ENCODE measurements around the gene SH3BP2. TPM values are rescaled to one million over a fixed set of nuclear protein-coding genes. Genes with fewer than 3 reads are reported as not detected.
A peak's percentile ranks its signal among the peaks of the same experiment; 100 is the strongest.

Gene SH3BP2
- total RNA-seq, 2 donors from 2014 or later: 56.0 to 61.7 TPM

- no peak for ATAC-seq (ENCODE audit: insufficient number of reproducible peaks, low FRiP score, low read depth)
- H3K36me3 ChIP-seq: peaks cover 5% of the 10 kb centered on the region
- no peaks in the 10 kb centered on the region for H3K9me3 ChIP-seq
- TF ChIP-seq CTCF (IDR thresholded peaks at IDR 0.05): no peak
- no peak overlapping the region for H3K27ac ChIP-seq
- H3K4me1 ChIP-seq (ENCODE audit: control insufficient read depth in 1 of 2, low read depth in 2 of 2): peaks cover 51 to 68% of the 10 kb centered on the region in 2 donors
- no peak for DNase-seq (ENCODE audit: low spot score)
- H3K4me3 ChIP-seq: no peak overlapping the region
- H3K27me3 ChIP-seq (replicated peaks; ENCODE audit: insufficient read depth): no peaks in the 10 kb centered on the region
These were observed 64.6 kb downstream of the SH3BP2 start for GRCh38 chr4:2857349-2857927.

GRCh38 chr4:2858451-2859217, 65.7 kb downstream of the SH3BP2 start:
- ATAC-seq (ENCODE audit: insufficient number of reproducible peaks, low FRiP score, low read depth): peak; percentile 31
- Histone ChIP-seq H3K27ac (peak overlapping the region in 1 of 2 donors; percentile 21), H3K4me1 (ENCODE audit: control insufficient read depth in 1 of 2, low read depth in 2 of 2) (peaks cover 48 to 72% of the 10 kb centered on the region in 2 donors), H3K27me3 (replicated peaks; ENCODE audit: insufficient read depth) (no peaks in the 10 kb centered on the region), H3K36me3 (peaks cover 4% of the 10 kb centered on the region), H3K4me3 (no peak overlapping the region), H3K9me3 (no peaks in the 10 kb centered on the region)
- DNase-seq (ENCODE audit: low spot score): no peak
- TF ChIP-seq CTCF (IDR thresholded peaks at IDR 0.05): no peak

- H3K4me3 ChIP-seq: no peak overlapping the region
- no peaks in the 10 kb centered on the region for H3K27me3 ChIP-seq (replicated peaks; ENCODE audit: insufficient read depth)
- ATAC-seq (ENCODE audit: insufficient number of reproducible peaks, low FRiP score, low read depth) (no peak), DNase-seq (ENCODE audit: low spot score) (no peak)
- TF ChIP-seq CTCF (IDR thresholded peaks at IDR 0.05): no peak
- H3K36me3 ChIP-seq: no peaks in the 10 kb centered on the region
- H3K27ac ChIP-seq: no peak overlapping the region
- H3K4me1 ChIP-seq (ENCODE audit: control insufficient read depth in 1 of 2, low read depth in 2 of 2): peaks cover 48 to 80% of the 10 kb centered on the region in 2 donors
- no peaks in the 10 kb centered on the region for H3K9me3 ChIP-seq
These were observed 66.6 kb downstream of the SH3BP2 start for GRCh38 chr4:2859514-2859913.

GRCh38 chr4:2860391-2861348, 67.8 kb downstream of the SH3BP2 start:
- ATAC-seq (ENCODE audit: insufficient number of reproducible peaks, low FRiP score, low read depth): no peak
- TF ChIP-seq CTCF (IDR thresholded peaks at IDR 0.05): no peak
- Histone ChIP-seq H3K4me3 (no peak overlapping the region), H3K27me3 (replicated peaks; ENCODE audit: insufficient read depth) (no peaks in the 10 kb centered on the region), H3K36me3 (no peaks in the 10 kb centered on the region), H3K9me3 (no peaks in the 10 kb centered on the region), H3K4me1 (ENCODE audit: control insufficient read depth in 1 of 2, low read depth in 2 of 2) (peaks cover 42 to 79% of the 10 kb centered on the region in 2 donors), H3K27ac (peak overlapping the region in 1 of 2 donors; percentile 33)
- DNase-seq (ENCODE audit: low spot score): no peak

Measured in thoracic aorta (tissue), 2 donors.